Hepatocyte (in vitro differentiated cells): ENCODE data around the gene TNFRSF4.

Source experiments
- EZH2 ChIP-seq: fragments of 200-600 bp; sonication (generic); IDR thresholded peaks from 2 replicates; pipeline ENCODE4 v1.6.1; 2016; ENCODE audit warnings: antibody characterized with exemption, mild to moderate bottlenecking, borderline replicate concordance
- EZH2phosphoT487 ChIP-seq: fragments of 200-600 bp; sonication (generic); IDR thresholded peaks from one replicate; pipeline ENCODE4 v1.6.1; 2018; ENCODE audit warnings: antibody characterized with exemption, mild to moderate bottlenecking, low read depth, moderate library complexity; ENCODE audit not compliant: unreplicated experiment, severe bottlenecking
- TF ChIP-seq, protein P1 (sequence below): fragments of 200-600 bp; sonication (generic); IDR thresholded peaks from 2 replicates; pipeline ENCODE4 v1.5.1; 2016; ENCODE audit warnings: antibody characterized with exemption, mild to moderate bottlenecking; ENCODE audit not compliant: poor library complexity

DNA sequence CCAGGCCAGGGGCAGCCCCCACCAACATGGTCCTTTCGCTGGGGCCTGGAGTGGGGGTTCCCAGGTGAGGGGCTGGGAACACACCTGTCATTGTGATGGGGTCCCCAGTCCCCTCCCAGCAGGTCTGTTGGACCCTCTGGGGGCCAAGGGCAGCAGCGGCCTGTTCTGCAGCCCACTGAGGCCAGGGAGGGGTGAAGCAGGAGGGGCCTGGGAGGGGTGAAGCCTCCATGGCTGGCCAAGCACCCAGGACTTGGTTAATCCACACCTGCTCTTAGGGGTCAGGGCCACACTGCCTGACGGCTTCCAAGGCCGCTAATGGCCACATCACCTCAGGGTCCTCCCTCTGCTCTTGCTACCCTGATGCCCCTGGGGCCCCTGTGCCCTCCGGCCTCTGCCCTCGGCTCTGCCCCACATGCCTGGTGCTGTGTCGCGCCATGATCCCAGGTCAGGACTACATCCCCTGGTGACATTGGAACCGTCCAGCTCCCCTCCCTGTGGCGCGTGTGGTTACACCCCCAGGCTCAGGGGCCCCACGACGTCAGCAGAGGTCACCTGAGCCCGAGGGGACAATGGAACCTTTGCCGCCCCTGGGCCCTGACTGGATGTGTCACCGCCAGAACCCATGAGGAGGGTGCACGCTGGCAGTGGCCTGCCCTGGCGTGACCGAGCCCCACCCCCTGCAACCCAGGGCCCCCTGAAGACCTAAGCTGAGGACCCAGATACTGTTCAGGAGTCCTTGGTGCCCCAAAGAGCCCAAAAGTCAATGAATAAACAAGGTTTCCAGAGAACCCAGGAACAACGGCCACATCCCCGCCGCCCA lies 14.6 kb downstream of the TNFRSF4 start:
- TF ChIP-seq, protein P1, sequence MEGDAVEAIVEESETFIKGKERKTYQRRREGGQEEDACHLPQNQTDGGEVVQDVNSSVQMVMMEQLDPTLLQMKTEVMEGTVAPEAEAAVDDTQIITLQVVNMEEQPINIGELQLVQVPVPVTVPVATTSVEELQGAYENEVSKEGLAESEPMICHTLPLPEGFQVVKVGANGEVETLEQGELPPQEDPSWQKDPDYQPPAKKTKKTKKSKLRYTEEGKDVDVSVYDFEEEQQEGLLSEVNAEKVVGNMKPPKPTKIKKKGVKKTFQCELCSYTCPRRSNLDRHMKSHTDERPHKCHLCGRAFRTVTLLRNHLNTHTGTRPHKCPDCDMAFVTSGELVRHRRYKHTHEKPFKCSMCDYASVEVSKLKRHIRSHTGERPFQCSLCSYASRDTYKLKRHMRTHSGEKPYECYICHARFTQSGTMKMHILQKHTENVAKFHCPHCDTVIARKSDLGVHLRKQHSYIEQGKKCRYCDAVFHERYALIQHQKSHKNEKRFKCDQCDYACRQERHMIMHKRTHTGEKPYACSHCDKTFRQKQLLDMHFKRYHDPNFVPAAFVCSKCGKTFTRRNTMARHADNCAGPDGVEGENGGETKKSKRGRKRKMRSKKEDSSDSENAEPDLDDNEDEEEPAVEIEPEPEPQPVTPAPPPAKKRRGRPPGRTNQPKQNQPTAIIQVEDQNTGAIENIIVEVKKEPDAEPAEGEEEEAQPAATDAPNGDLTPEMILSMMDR = no peak
- no peak for TF ChIP-seq EZH2
- no peak for TF ChIP-seq EZH2phosphoT487
